ENCODE measurements around the gene FHIT. TPM values are rescaled to one million over a fixed set of nuclear protein-coding genes. Genes with fewer than 3 reads are reported as not detected.

Gene FHIT
- total RNA-seq, 2 experiments from 2014 or later, result 86.0 to 90.6 TPM

GRCh38 chr3:60190073-60190472 lies 1061.2 kb downstream of the FHIT start:
- H3K4me3 ChIP-seq (ENCODE audit: low read length), result no peak overlapping the region
- no peaks in the 10 kb centered on the region for H3K9me3 ChIP-seq (ENCODE audit: control insufficient read depth in 1 of 2, insufficient read depth in 1 of 2, low read length in 2 of 2)
- no peaks in the 10 kb centered on the region for H3K27me3 ChIP-seq (ENCODE audit: control insufficient read depth in 1 of 2, insufficient read depth in 2 of 2, low read length in 2 of 2)
- H3K27ac ChIP-seq (ENCODE audit: low read depth in 1 of 2, low read length in 2 of 2), result no peak overlapping the region
- no peaks in the 10 kb centered on the region for H3K36me3 Mint-ChIP-seq (ENCODE audit: low read depth)
- intact Hi-C loops (cut with DNase I, micrococcal nuclease), result no loop called here
- H3K4me3 Mint-ChIP-seq, result no peak overlapping the region
- POLR2A ChIA-PET, result no interaction called here
- no peaks in the 10 kb centered on the region for H3K36me3 ChIP-seq (ENCODE audit: insufficient read depth, low read length)
- H3K27me3 Mint-ChIP-seq, result no peaks in the 10 kb centered on the region
- peaks cover 9% of the 10 kb centered on the region for H3K4me1 Mint-ChIP-seq (ENCODE audit: low read depth)
- no peak for ATAC-seq (ENCODE audit: poor library complexity)
- H3K4me1 ChIP-seq (ENCODE audit: insufficient read depth, low read length), result no peaks in the 10 kb centered on the region
- no peak for DNase-seq
- CTCF ChIA-PET, result no interaction called here
- peaks cover 2% of the 10 kb centered on the region for H3K9me3 Mint-ChIP-seq
- TF ChIP-seq, protein P1, sequence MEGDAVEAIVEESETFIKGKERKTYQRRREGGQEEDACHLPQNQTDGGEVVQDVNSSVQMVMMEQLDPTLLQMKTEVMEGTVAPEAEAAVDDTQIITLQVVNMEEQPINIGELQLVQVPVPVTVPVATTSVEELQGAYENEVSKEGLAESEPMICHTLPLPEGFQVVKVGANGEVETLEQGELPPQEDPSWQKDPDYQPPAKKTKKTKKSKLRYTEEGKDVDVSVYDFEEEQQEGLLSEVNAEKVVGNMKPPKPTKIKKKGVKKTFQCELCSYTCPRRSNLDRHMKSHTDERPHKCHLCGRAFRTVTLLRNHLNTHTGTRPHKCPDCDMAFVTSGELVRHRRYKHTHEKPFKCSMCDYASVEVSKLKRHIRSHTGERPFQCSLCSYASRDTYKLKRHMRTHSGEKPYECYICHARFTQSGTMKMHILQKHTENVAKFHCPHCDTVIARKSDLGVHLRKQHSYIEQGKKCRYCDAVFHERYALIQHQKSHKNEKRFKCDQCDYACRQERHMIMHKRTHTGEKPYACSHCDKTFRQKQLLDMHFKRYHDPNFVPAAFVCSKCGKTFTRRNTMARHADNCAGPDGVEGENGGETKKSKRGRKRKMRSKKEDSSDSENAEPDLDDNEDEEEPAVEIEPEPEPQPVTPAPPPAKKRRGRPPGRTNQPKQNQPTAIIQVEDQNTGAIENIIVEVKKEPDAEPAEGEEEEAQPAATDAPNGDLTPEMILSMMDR (IDR thresholded peaks at IDR 0.05), result no peak
- H3K27ac Mint-ChIP-seq, result no peak overlapping the region

GRCh38 chr3:60189304-60189703 lies 1061.9 kb downstream of the FHIT start:
- no peak overlapping the region for H3K4me3 Mint-ChIP-seq
- Histone ChIP-seq H3K9me3 (ENCODE audit: control insufficient read depth in 1 of 2, insufficient read depth in 1 of 2, low read length in 2 of 2) (no peaks in the 10 kb centered on the region), H3K4me1 (ENCODE audit: insufficient read depth, low read length) (no peaks in the 10 kb centered on the region), H3K27ac (ENCODE audit: low read depth in 1 of 2, low read length in 2 of 2) (no peak overlapping the region), H3K4me3 (ENCODE audit: low read length) (no peak overlapping the region), H3K27me3 (ENCODE audit: control insufficient read depth in 1 of 2, insufficient read depth in 2 of 2, low read length in 2 of 2) (no peaks in the 10 kb centered on the region), H3K36me3 (ENCODE audit: insufficient read depth, low read length) (no peaks in the 10 kb centered on the region)
- peaks cover 2% of the 10 kb centered on the region for H3K9me3 Mint-ChIP-seq
- TF ChIP-seq, protein P1 (IDR thresholded peaks at IDR 0.05), result no peak
- no peak for ATAC-seq (ENCODE audit: poor library complexity)
- no peaks in the 10 kb centered on the region for H3K36me3 Mint-ChIP-seq (ENCODE audit: low read depth)
- intact Hi-C loops (cut with DNase I, micrococcal nuclease), result no loop called here
- H3K27ac Mint-ChIP-seq, result no peak overlapping the region
- no peak for DNase-seq
- H3K4me1 Mint-ChIP-seq (ENCODE audit: low read depth), result peaks cover 9% of the 10 kb centered on the region
- H3K27me3 Mint-ChIP-seq, result no peaks in the 10 kb centered on the region
- CTCF ChIA-PET, result no interaction called here
- POLR2A ChIA-PET, result no interaction called here

GRCh38 chr3:60188803-60189202 lies 1062.4 kb downstream of the FHIT start:
- no peak overlapping the region for H3K27ac ChIP-seq (ENCODE audit: low read depth in 1 of 2, low read length in 2 of 2)
- H3K9me3 ChIP-seq (ENCODE audit: control insufficient read depth in 1 of 2, insufficient read depth in 1 of 2, low read length in 2 of 2), result no peaks in the 10 kb centered on the region
- POLR2A ChIA-PET, result no interaction called here
- no peak for ATAC-seq (ENCODE audit: poor library complexity)
- no peaks in the 10 kb centered on the region for H3K4me1 ChIP-seq (ENCODE audit: insufficient read depth, low read length)
- H3K36me3 Mint-ChIP-seq (ENCODE audit: low read depth), result no peaks in the 10 kb centered on the region
- no peaks in the 10 kb centered on the region for H3K27me3 Mint-ChIP-seq
- H3K9me3 Mint-ChIP-seq, result peaks cover 2% of the 10 kb centered on the region
- H3K27me3 ChIP-seq (ENCODE audit: control insufficient read depth in 1 of 2, insufficient read depth in 2 of 2, low read length in 2 of 2), result no peaks in the 10 kb centered on the region
- H3K27ac Mint-ChIP-seq, result no peak overlapping the region
- peaks cover 9% of the 10 kb centered on the region for H3K4me1 Mint-ChIP-seq (ENCODE audit: low read depth)
- no peak overlapping the region for H3K4me3 Mint-ChIP-seq
- no peak for DNase-seq
- TF ChIP-seq, protein P1 (IDR thresholded peaks at IDR 0.05), result no peak
- CTCF ChIA-PET, result no interaction called here
- H3K36me3 ChIP-seq (ENCODE audit: insufficient read depth, low read length), result no peaks in the 10 kb centered on the region
- no peak overlapping the region for H3K4me3 ChIP-seq (ENCODE audit: low read length)
- intact Hi-C loops (cut with DNase I, micrococcal nuclease), result no loop called here

Data from CD4-positive, alpha-beta T cell (primary cell).